Vagina (tissue), 2 donors: Measurements from ENCODE around the gene LONRF3.

Experiments
- CTCF ChIP-seq, 3 experiments: fragments of 450-650 bp in 2 of 3; fragments of 200-600 bp in 1 of 3; sonication (generic) in 1 of 3; IDR thresholded peaks; one replicate each; pipeline ENCODE4 v1.5.1; 2017 to 2019; ENCODE audit warnings: antibody characterized with exemption in 3 of 3, mild to moderate bottlenecking in 2 of 3, moderate library complexity in 2 of 3
- POLR2A ChIP-seq, 2 donors: fragments of 450-650 bp; IDR thresholded peaks; one replicate each; pipeline ENCODE4 v1.6.1; 2017; ENCODE audit warnings: antibody characterized with exemption in 2 of 2, mild to moderate bottlenecking in 2 of 2, moderate library complexity in 2 of 2
- POLR2AphosphoS5 ChIP-seq, 2 donors: sonication (generic); formaldehyde crosslinking; IDR thresholded peaks; one replicate each; pipeline ENCODE4 v1.9.0; 2017; ENCODE audit warnings: antibody characterized with exemption in 2 of 2, mild to moderate bottlenecking in 2 of 2, low read depth in 1 of 2; ENCODE audit not compliant: insufficient read depth in 1 of 2

- no peak for TF ChIP-seq POLR2A (IDR thresholded peaks at IDR 0.05)
- no peak for TF ChIP-seq CTCF (IDR thresholded peaks at IDR 0.05)
- TF ChIP-seq POLR2AphosphoS5 (IDR thresholded peaks at IDR 0.05; ENCODE audit: insufficient read depth in 1 of 2, low read depth in 1 of 2) = no peak
Observed at GRCh38 chrX:119017077-119017476, 42.7 kb downstream of the LONRF3 start.
